SK-N-SH (cell line): ENCODE results near the gene ZNF555. TPM values are rescaled to one million over a fixed set of nuclear protein-coding genes. Genes with fewer than 3 reads are reported as not detected.

Source experiments
- CTCF ChIA-PET: fragments of 300-600, 350-600 bp; formaldehyde crosslinking; extraction: SDS; loops from one replicate; lab custom pipeline; 2021; lab: Yijun Ruan, JAX
- POLR2A ChIA-PET: fragments of 350-600 bp; sonication (Branson Sonifier 250); formaldehyde crosslinking; extraction: SDS; loops from one replicate; lab custom pipeline; 2020; ENCODE audit warnings: antibody characterized with exemption, inconsistent platforms; lab: Yijun Ruan, JAX
- DNase-seq: peaks from one replicate; pipeline ENCODE4 v3.0.0; 2012
- H2AFZ ChIP-seq: fragments of 200-600 bp; sonication (generic); 2 replicates; pipeline ENCODE4 v1.8.1; 2016; ENCODE audit warnings: antibody characterized with exemption, mild to moderate bottlenecking, low read depth
- H3F3A ChIP-seq: fragments of 200-600 bp; sonication (generic); replicated peaks from 2 replicates; pipeline ENCODE3; 2016; ENCODE audit warnings: antibody characterized with exemption, mild to moderate bottlenecking; ENCODE audit not compliant: insufficient read depth
- H3K27ac ChIP-seq, 2 experiments: fragments of 200-500 bp in 1 of 2; fragments of 200-600 bp in 1 of 2; sonication (Bioruptor generic) in 1 of 2; sonication (generic), shearing (Covaris generic) in 1 of 2; 2 replicates each; pipeline versions ENCODE4 v1.5.1 to v1.6.1; 2014 to 2016; ENCODE audit warnings: low read depth in 2 of 2, inconsistent platforms in 1 of 2, low read length in 1 of 2, mild to moderate bottlenecking in 1 of 2, mixed read lengths in 1 of 2
- H3K27me3 ChIP-seq: fragments of 200-600 bp; sonication (generic), shearing (Covaris generic); 2 replicates; pipeline ENCODE4 v1.6.1; 2016; ENCODE audit warnings: mixed run types; ENCODE audit not compliant: insufficient read depth
- H3K36me3 ChIP-seq, 2 experiments: fragments of 200-500 bp in 1 of 2; fragments of 200-600 bp in 1 of 2; sonication (Bioruptor generic) in 1 of 2; sonication (generic) in 1 of 2; replicated peaks in 1 of 2; 2 replicates each; pipeline versions ENCODE3 to v1.5.1; 2014 to 2016; ENCODE audit warnings: low read length in 1 of 2, mild to moderate bottlenecking in 1 of 2; ENCODE audit not compliant: insufficient read depth in 2 of 2, control insufficient read depth in 1 of 2
- H3K4me1 ChIP-seq, 2 experiments: fragments of 200-500 bp in 1 of 2; fragments of 200-600 bp in 1 of 2; sonication (Bioruptor generic) in 1 of 2; sonication (generic), shearing (Covaris generic) in 1 of 2; 2 replicates each; pipeline versions ENCODE4 v1.5.1 to v1.6.1; 2014 to 2016; ENCODE audit warnings: low read depth in 1 of 2, low read length in 1 of 2, mixed run types in 1 of 2; ENCODE audit not compliant: insufficient read depth in 2 of 2, control insufficient read depth in 1 of 2
- H3K4me2 ChIP-seq: fragments of 200-600 bp; sonication (generic), shearing (Covaris generic); 2 replicates; pipeline ENCODE4 v1.6.1; 2017; ENCODE audit warnings: mixed run types
- H3K4me3 ChIP-seq, 2 experiments: fragments of 200-500 bp in 1 of 2; fragments of 200-600 bp in 1 of 2; sonication (Bioruptor generic) in 1 of 2; sonication (generic), shearing (Covaris generic) in 1 of 2; 2 replicates each; pipeline versions ENCODE4 v1.5.1 to v1.8.1; 2014 to 2016; ENCODE audit warnings: low read depth in 2 of 2, inconsistent platforms in 1 of 2, low read length in 1 of 2, mild to moderate bottlenecking in 1 of 2, mixed read lengths in 1 of 2, moderate library complexity in 1 of 2
- H3K79me2 ChIP-seq: fragments of 200-600 bp; sonication (generic); 2 replicates; pipeline ENCODE4 v1.8.1; 2017; ENCODE audit warnings: mild to moderate bottlenecking; ENCODE audit not compliant: insufficient read depth
- H3K9ac ChIP-seq: fragments of 200-600 bp; sonication (generic); 2 replicates; pipeline ENCODE4 v1.6.1; 2017; ENCODE audit warnings: mixed run types
- H3K9me2 ChIP-seq: fragments of 200-600 bp; sonication (generic); 2 replicates; pipeline ENCODE4 v1.6.1; 2017; ENCODE audit warnings: mixed run types
- H3K9me3 ChIP-seq: fragments of 200-600 bp; sonication (generic); 2 replicates; pipeline ENCODE4 v1.6.1; 2017; ENCODE audit warnings: mixed run types, mild to moderate bottlenecking, moderate library complexity
- H4K20me1 ChIP-seq: fragments of 200-600 bp; sonication (generic); 2 replicates; pipeline ENCODE4 v1.6.1; 2017; ENCODE audit warnings: mild to moderate bottlenecking, mixed run types; ENCODE audit not compliant: insufficient read depth
- CTCF ChIP-seq: fragments of 200-600 bp; sonication (generic); IDR thresholded peaks from 2 replicates; pipeline ENCODE4 v1.6.1; 2017; ENCODE audit warnings: antibody characterized with exemption, mild to moderate bottlenecking, moderate library complexity
- ELF1 ChIP-seq: IDR thresholded peaks from 2 replicates; pipeline ENCODE4 v1.4.0; 2012
- EZH2phosphoT487 ChIP-seq: fragments of 200-600 bp; sonication (generic); IDR thresholded peaks from 2 replicates; pipeline ENCODE4 v1.6.1; 2017; ENCODE audit warnings: low read depth, mixed run types, mild to moderate bottlenecking, antibody characterized with exemption, moderate library complexity, borderline replicate concordance
- FOSL2 ChIP-seq: IDR thresholded peaks from 2 replicates; pipeline ENCODE4 v1.4.0; 2012; ENCODE audit warnings: low read depth, mild to moderate bottlenecking, moderate library complexity, borderline replicate concordance
- FOXM1 ChIP-seq: IDR thresholded peaks from 2 replicates; pipeline ENCODE4 v1.4.0; 2012; ENCODE audit warnings: low read depth, mild to moderate bottlenecking
- NFIC ChIP-seq: IDR thresholded peaks from 2 replicates; pipeline ENCODE4 v1.4.0; 2012; ENCODE audit warnings: borderline replicate concordance
- NRF1 ChIP-seq: IDR thresholded peaks from 2 replicates; pipeline ENCODE4 v1.6.1; 2012; ENCODE audit warnings: low read depth, mild to moderate bottlenecking, low read length
- POLR2AphosphoS5 ChIP-seq: IDR thresholded peaks from 2 replicates; pipeline ENCODE4 v1.6.1; 2012; ENCODE audit warnings: low read depth, low read length
- RCOR1 ChIP-seq: fragments of 150-350 bp; IDR thresholded peaks from 2 replicates; pipeline ENCODE4 v1.6.1; 2017; ENCODE audit warnings: antibody characterized with exemption, low read length
- RFX5 ChIP-seq: IDR thresholded peaks from 2 replicates; pipeline ENCODE4 v1.6.1; 2012; ENCODE audit warnings: mild to moderate bottlenecking, improper control_type of control experiment, low read length
- SIN3A ChIP-seq: IDR thresholded peaks from 2 replicates; pipeline ENCODE4 v1.6.1; 2012; ENCODE audit warnings: low read depth, mild to moderate bottlenecking, low read length, moderate library complexity, borderline replicate concordance
- TAF1 ChIP-seq: IDR thresholded peaks from 2 replicates; pipeline ENCODE4 v1.6.1; 2012; ENCODE audit warnings: low read depth, mild to moderate bottlenecking, low read length, moderate library complexity, borderline replicate concordance
- TEAD4 ChIP-seq: IDR thresholded peaks from 2 replicates; pipeline ENCODE4 v1.4.0; 2012; ENCODE audit warnings: mild to moderate bottlenecking, borderline replicate concordance; ENCODE audit not compliant: insufficient read depth
- ZBTB33 ChIP-seq: IDR thresholded peaks from 2 replicates; pipeline ENCODE4 v1.4.0; 2012; ENCODE audit warnings: low read depth, borderline replicate concordance
- WGBS: methylation state at CpG from one replicate; pipeline ENCODE4 v1.1.6; 2017; ENCODE audit warnings: low lambda C conversion rate; 5-methylcytosine and 5-hydroxymethylcytosine counted together
- polyA plus RNA-seq, 3 experiments: library from polyadenylated mRNA; depleted of rRNA; stranded (reverse); fragments of >200 nt; gene quantifications; 2 replicates each; pipeline ENCODE4 v1.2.3, GENCODE V29; 2012
- TF ChIP-seq, protein P1 (sequence below): fragments of 150-350 bp; IDR thresholded peaks from 2 replicates; pipeline ENCODE4 v1.6.1; 2017; ENCODE audit warnings: antibody characterized with exemption, low read length, low read depth, borderline replicate concordance
- TF ChIP-seq, protein P2 (sequence below): IDR thresholded peaks from 2 replicates; pipeline ENCODE4 v1.4.0; 2012; ENCODE audit warnings: low read depth
- TF ChIP-seq, protein P3 (sequence below): fragments of 150-350 bp; IDR thresholded peaks from 2 replicates; pipeline ENCODE4 v1.6.1; 2016; ENCODE audit warnings: mild to moderate bottlenecking, low read depth, low read length

ZNF555 gene
- polyA plus RNA-seq, 1 of the 3 experiments (the other 2 are of a cell fraction) = 1.4 TPM

DNA sequence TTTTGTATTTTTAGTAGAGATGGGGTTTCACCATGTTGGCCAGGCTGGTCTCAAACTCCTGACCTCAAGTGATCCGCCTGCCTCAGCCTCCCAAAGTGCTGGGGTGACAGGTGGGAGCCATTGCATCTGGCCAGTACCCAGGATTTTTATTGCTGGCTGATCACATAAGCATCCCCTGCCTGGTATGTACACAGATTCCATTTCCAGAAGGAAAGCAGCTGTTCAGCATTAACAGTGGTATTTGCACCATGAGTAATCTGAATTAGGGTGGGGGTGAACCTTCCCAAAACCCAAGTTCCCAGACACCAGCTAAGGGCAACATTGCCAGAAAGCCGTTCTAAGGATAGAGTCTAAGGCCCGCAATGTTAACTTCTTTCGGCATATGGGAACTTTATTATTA is 7.3 kb downstream of the ZNF555 start:
- 78% methylated on average over 4 of the region's 4 CpGs for WGBS
- Histone ChIP-seq H3K4me3 (no peak overlapping the region), H3K27me3 (no peaks in the 10 kb centered on the region), H4K20me1 (no peaks in the 10 kb centered on the region), H3K79me2 (peaks cover 44% of the 10 kb centered on the region), H3K4me2 (no peak overlapping the region), H3K4me1 (no peaks in the 10 kb centered on the region), H3K36me3 (peaks cover 25 to 45% of the 10 kb centered on the region in 2 experiments), H3K27ac (no peak overlapping the region), H2AFZ (no peak overlapping the region), H3F3A (no peaks in the 10 kb centered on the region), H3K9me2 (no peaks in the 10 kb centered on the region), H3K9me3 (peaks cover 22% of the 10 kb centered on the region), H3K9ac (no peak overlapping the region)
- TF ChIP-seq RFX5 = no peak
- TF ChIP-seq ELF1 = no peak
- no peak for TF ChIP-seq NFIC
- no peak for TF ChIP-seq CTCF
- TF ChIP-seq SIN3A = no peak
- no peak for TF ChIP-seq TAF1
- no peak for TF ChIP-seq POLR2AphosphoS5
- no peak for TF ChIP-seq RCOR1
- TF ChIP-seq, protein P1, sequence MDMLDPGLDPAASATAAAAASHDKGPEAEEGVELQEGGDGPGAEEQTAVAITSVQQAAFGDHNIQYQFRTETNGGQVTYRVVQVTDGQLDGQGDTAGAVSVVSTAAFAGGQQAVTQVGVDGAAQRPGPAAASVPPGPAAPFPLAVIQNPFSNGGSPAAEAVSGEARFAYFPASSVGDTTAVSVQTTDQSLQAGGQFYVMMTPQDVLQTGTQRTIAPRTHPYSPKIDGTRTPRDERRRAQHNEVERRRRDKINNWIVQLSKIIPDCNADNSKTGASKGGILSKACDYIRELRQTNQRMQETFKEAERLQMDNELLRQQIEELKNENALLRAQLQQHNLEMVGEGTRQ = no peak
- TF ChIP-seq FOSL2 = no peak
- TF ChIP-seq, protein P2, sequence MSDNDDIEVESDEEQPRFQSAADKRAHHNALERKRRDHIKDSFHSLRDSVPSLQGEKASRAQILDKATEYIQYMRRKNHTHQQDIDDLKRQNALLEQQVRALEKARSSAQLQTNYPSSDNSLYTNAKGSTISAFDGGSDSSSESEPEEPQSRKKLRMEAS = no peak
- TF ChIP-seq FOXM1 = no peak
- no peak for TF ChIP-seq ZBTB33
- TF ChIP-seq TEAD4 = no peak
- no peak for TF ChIP-seq EZH2phosphoT487
- TF ChIP-seq, protein P3, sequence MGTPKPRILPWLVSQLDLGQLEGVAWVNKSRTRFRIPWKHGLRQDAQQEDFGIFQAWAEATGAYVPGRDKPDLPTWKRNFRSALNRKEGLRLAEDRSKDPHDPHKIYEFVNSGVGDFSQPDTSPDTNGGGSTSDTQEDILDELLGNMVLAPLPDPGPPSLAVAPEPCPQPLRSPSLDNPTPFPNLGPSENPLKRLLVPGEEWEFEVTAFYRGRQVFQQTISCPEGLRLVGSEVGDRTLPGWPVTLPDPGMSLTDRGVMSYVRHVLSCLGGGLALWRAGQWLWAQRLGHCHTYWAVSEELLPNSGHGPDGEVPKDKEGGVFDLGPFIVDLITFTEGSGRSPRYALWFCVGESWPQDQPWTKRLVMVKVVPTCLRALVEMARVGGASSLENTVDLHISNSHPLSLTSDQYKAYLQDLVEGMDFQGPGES = no peak
- no peak for TF ChIP-seq NRF1
- DNase-seq = no peak
- ChIA-PET CTCF (interaction anchor here (1.1 kb wide), 1 partner anchor 39 kb away, joined by 4 read pairs; no protein-coding TSS in a partner anchor), POLR2A (no interaction called here)
